Hematopoietic multipotent progenitor cell treated with erythropoietin and hydrocortisone succinate and interleukin-3 and kit ligand, for 17 days (in vitro differentiated cells): Measurements from ENCODE around the gene IRF5.

Source experiments
- DNase-seq: peaks from one replicate; pipeline ENCODE4 v3.0.0-alpha.2; 2015; ENCODE audit warnings: low spot score

The IRF5 gene

DNA sequence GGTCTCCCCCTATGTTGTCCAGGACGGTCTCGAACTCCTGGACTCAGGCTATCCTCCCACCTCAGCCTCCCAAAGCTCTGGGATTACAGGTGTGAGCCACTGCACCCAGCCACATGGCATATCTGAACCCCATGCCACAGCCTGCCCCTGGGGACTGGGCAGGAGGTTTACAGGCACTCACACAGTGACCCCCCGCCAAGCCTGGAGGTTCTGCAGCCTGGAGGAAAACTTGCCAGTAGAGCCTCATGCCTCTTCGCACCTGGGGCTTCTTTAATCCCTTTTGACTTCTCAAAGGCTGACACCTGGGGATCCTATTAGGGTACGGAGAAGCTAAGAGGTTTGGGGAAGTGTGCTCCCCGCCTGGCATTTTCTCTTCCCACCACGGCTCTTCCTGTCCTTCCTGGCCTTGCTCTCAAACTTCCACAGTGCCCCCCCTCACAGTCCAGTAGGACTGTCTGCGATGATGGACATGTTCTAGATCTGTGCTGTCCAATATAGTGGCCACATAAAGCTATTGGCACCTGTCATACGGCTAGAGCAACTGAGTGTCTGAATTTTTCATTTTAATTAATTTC, 15.8 kb upstream of the IRF5 start:
- DNase-seq, result no peak

DNA sequence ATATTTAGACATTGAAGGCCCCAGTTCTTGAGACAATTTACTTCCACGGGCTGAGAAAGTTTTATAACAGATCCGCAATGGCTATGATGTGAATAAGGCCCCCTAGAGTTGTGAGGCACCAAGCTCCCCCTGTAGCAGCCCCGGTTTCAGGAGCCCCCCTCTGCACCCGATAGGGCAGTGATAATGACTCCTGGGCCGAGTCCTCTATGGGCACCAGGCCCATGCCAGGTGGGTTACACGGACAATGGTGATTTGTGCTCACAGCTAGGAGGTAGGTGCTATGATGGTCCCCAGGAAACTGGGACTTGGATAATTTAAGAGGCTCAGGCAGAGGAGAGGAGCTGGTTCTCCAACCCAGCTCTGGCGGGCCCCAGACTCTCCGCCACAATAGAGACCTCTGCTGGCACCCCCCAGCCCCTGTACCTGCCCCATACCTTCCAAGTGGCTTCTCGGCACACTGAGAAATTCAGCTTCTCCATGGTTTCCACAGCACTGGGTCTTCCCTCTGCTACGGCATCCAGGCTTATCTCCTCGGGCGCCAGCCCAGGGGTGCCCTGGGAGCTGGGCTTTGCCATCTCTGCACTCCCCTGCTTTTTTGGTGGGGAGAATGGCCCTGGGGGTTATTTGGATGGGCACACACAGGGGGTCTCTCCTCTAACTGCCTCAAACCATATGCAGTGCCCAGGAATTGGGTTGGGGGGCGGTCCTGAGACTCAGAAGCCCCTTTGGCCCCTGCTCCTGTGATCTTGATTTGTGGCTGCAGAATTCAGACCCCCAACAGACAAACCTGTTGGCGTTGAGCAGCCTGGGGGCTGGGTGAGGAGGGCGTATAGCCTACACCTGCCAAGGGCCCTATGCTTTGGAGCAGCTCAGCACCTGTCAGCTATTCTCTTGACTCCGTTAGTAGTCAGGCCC, 15.0 kb upstream of the IRF5 start:
- DNase-seq, result no peak

DNA sequence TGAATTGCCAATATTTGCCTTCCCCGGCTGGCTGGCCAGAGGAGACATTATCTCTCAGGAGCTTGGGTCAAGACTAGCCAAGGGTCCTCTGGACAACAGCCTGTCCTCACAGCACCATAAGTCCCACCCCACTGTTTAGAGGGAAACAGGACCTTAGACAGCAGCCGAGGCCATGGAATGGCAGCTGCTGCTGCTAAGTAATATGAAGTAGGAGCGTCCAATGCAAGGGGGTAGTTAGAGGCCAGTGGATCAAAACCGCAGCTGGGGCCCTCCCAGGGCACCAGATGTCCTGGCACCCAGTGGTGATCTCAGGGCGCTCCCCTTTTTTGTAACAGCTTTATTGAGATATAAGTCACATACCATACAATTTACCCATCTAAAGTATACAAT, 14.3 kb upstream of the IRF5 start:
- no peak for DNase-seq

DNA sequence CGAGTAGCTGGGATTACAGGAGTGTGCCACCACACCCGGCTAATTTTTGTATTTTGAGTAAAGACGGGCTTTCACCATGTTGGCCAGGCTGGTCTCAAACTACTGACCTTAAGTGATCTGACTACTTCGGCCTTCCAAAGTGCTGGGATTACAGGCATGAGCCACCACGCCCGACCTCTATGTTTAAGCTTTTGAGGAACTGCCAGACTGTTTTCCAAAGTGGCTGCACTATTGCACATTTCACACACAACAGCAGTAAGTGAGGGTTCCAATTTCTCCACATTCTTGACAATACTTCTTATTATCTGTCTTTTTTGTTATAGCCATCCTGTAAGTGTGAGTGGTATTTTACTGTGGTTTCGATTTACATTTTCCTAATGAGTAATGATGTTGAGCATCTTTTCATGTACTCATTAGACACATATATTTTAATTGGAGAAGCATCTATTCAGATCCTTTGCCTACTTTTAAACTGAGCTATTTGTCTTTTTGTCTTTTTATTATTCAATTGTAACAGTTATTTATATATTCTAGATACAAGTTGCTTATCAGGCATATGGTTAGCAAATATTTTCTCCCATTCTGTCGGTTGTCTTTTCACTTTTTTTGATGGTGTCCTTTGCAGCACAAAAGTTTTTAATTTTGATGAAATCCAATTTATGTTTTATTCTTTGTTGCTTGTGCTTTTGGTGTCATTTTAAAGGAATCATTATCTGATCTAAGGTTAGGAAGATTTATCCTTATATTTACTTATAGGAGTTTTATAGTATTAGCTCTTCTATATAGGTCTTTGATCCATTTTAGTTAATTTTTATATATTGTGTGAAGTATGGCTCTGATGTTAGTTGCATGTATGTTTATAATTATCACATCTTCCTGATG, 12.8 kb upstream of the IRF5 start:
- DNase-seq, result no peak

DNA sequence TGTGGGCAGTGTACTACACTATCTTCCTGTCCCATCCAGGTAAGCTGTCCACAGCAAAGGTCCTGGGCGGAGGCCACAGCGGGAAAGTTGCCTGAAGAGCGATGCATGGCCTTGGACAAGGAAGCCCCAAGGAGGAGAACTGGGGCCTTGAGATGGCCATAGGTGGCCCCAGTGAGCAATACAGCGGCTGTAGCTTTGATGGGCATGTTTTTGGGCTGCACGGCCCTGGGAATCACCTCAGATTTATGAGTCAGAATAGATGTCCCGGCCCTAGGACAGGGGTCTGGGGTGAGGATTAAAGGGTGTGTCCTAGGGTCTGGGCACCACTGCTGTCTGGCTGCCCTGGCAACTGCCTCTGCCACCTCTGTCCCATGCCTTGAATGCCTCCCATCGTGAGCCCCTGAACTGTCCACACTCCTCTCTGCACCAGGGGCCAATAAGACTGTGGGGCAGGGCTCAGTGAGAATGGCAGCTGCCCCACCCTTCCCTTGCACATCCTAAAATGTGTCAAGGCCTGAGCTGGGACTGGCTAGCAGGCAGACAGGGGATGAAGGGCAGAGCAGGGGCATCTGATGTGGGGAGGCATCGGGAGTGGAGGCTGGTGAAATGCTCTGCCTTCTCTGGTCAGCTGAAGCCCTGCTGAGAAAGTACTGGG, 9.4 kb upstream of the IRF5 start:
- no peak for DNase-seq

DNA sequence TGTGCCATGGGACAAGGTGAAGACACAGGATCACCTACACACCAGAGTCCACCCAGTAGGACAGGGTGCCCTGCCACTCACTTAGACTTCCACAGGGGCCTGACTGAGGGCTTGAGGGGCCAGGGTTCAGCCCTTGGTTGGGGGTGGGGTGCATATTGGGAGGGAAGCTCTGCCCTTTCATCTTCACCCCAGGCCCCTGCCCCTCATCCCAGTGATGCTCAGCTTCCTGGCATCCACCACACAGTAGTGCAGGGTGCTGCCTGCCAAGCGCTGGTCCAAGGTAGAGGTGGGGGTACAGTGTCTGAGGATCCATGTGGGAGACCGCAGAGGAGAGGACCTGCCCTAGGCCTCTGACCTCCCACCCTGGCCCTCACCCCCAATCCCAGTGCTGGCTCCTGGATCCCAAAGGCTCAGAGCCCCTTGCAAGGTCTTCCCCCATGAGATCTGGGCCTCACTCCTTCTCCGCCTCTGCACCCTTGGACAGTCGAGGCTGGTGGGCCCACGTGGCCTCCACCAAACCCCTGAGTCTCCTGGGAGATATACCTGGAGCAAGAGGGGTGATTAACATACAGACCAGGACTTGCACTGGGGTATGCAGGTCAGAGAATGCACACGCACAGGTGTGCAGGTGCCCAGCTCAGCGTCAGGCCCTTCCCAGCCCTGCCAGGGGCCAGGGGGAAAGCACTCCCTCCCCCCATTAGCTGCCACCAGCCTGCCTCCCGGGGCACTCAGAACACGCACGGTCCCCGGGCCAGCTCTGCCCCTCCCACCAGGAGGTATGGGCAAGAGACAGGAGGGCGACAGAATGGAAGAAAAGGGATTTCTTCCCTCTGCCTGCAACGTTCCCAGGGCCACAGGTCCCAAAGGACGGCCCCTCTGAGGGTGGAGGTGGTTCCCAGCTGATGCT, 8.6 kb upstream of the IRF5 start:
- DNase-seq, result no peak

DNA sequence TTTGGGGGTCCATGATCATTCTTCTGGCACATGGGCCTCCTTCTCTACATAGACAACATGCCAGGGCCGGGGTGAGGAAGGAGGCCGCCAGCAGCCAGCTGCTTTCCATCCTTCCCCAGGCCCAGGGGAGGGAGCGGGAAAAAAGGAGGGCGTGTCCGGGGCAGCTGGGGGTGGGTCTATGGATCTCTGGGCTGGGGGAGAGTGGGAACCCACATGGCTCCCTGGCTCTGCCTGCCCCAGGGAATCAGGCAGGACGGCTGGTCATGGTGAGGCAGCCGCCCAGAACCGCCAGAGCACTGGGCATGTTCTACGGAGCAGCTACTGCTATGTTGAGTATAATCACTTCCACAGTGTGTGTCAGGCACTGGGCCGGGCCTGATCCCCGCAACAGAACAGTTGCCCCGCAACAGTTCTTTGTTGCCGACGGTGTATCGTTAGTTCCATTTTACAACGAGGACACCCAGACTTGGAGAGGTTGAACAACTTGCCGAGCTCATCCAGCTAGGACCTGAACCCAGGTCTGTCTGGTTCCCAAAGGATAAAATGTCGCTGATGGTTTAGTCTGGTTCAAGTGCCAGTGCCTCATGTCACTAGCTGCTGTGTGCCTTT, 6.4 kb upstream of the IRF5 start:
- no peak for DNase-seq

DNA sequence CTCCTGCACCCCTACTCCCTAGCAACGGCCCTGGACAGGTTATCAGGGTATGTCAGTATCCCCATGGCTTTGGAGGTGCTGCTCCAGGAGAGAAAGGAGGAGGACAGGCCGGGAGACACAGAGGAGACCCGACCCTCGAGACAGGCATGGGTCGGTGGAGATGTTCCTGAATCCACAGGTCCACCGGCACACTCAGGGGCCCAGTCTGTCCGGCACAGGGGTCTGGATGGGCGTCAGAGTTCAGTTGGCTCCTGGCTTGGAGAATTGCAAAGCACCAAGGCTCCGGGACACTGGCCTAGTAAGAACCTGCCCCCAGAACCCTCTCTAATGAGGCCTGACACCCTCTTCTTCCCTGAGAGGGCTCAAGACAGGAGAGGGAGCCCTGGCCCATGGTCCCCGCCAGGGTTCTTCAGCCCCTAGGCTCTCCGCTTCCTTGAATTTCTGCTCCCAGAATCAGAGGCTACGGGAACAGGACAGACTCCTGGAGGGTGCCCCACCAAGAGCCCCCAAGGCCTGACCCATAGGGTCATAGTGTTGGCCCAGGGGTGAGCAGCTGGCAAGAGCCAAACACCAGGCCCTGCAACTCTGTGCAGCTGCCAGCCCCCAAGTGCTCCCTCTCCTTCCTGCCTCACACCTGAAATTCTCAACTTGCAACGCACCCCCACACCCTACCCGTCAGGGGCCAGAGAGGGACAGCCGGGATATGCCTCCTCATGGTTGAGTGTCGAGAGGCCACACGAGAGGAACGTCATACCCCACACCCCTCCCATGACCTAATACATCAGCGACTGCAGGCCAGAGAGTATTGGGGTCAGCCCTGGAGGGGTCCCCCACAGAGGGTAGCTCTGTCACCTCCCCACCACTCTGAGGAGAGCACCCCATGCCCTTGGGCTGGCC, 5.5 kb upstream of the IRF5 start:
- DNase-seq, result no peak

DNA sequence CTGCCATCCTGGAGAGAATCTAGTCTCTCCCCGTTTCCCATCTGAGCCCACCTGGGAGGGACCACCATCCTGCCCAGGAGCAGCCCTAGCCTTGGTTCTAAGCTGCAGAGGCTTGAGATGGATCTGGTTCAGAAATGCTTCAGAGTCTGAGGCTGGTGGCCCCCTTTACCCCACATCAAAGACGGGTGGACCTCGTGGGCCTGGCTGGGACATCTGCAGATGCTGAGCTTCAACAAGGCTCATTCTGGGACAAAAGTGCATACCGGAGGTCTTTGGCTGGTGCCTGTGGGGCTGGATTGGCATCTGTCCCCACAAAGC, 4.9 kb upstream of the IRF5 start:
- DNase-seq, result no peak

DNA sequence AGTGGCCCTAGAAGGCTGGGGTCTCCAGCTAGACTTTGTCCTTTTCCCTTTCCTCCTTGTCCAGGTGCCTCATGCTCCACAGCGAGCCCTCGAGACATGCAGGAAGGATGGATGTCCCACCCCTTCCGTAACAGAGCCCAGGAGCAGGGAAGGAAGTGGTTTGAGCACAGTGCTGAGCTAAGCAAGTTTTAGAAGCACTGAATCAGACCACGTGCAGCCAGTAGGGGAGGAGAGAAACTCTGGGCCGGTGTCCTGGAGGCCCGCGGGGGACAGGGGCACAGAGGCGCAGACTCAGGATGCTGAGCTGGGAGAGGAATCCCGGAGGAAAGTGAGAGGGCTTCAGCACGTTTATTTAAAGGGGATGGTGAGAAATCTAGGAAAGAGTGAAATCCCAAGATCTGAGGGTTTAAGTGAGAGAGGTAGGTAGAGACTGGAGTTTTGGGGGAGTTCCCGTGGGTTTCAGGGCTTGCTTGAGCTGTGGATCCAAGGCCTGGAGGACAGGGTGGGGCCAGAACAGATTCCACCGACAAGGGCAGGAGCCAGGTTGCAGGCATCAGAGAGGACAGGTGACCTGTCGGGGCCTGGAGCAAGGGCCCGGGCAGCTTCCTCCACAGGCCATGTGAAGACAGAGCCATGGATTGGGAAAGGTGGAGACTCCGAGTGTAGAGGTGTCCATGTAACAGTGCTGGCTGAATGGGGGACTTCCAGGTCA, 4.4 kb upstream of the IRF5 start:
- DNase-seq, result no peak

DNA sequence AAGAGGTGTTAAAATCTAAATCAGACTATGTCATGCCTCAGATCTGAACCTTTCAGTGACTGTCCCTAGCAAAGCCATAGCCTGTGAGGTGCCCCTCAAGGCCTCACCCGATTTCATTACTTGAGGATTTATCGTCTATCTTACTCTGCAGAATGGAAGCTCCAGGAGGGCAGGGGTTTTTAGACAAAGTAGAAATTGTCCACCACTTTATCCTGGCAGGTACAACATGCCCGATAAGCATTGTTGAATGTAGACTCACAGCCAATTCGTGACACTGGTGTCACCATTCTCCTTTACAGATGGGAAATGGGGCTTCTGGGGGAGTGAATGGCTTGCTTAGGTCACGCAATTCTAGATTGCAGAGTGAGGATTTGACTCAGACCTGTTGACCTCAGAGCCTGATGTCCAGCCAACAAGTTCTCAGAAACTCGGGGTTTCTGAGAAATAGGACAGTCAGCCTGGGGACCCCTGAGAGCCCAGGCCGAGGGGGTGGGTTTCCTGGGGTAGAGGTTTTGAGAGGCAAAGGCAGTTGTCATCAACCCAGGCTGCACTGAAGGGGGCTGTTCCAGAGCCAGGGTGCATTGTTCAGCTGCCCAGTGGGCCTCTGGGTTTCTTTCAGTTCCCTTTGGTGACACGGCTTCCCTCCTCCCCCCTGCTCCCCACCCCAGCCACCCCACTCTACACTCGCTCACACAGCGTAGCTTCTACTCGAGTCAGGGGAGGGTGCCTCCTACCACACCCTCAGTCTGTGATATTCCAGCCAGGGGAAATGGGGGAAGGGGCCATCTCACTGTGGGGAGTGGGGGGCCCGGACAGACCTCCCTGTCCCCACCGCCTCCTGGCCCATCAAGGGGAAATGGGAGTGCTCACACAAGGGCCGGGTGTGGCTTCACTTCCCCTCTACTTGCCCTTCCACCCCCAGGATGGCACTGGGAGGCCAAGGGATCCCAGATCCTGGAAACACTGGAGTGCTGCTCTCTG, 3.1 kb upstream of the IRF5 start:
- DNase-seq, result no peak

DNA sequence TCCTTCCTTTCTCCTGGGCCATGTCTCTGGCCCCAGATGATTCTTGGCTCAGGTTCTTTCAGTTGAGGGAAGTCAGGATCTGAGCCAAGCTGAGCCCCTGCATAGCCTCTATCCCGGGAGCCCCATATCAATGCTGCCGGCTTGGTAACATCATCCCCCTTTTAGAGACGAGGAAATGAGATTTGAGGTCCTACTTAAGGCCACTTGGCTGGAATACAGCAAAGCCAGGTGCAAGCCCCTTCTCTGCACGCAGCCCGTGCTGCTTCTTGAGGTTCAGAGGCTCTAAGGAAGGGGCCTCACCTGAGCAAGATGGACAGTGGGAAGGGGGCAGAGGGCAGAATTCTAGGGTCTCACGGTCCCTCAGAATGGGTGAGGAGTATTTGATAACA, 2.4 kb upstream of the IRF5 start:
- no peak for DNase-seq

DNA sequence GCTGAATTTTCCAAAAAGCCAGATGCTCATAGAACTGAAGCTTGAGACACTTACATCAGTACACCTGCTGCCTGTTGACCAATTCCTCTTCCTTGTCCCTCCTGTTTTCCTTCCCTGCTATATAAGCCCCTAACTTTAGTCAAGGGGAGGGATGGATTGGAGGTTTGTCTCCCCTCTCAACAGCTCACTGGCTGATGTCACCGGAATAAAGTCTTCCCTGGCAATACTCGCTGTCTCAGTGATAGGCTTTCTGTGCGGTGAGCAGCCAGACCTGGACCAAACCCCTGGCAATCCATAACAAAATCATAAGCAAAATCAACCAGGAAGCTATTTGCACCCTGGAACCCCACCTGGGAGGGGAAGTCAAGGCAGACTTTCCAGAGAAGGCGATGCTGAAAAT, 929 bp upstream of the IRF5 start:
- no peak for DNase-seq

DNA sequence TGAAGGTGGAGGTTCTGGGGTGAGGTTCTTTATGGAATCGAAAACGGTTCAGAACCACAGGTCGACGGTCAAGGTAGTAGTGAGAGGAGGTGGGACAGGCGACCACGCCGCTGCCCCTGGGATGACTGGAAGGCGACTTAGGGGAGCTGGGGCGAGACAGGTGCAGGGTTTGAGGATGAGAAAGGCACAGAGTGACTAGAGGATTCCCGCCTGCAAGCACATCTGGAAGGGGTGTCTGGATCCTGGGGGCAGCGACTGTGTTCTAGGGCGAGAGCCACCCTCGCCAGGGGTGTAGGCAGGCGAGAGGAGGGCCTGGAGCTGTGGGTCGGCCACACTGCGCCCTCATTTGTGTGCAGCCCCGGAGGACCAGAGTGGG, 468 bp upstream of the IRF5 start:
- no peak for DNase-seq

DNA sequence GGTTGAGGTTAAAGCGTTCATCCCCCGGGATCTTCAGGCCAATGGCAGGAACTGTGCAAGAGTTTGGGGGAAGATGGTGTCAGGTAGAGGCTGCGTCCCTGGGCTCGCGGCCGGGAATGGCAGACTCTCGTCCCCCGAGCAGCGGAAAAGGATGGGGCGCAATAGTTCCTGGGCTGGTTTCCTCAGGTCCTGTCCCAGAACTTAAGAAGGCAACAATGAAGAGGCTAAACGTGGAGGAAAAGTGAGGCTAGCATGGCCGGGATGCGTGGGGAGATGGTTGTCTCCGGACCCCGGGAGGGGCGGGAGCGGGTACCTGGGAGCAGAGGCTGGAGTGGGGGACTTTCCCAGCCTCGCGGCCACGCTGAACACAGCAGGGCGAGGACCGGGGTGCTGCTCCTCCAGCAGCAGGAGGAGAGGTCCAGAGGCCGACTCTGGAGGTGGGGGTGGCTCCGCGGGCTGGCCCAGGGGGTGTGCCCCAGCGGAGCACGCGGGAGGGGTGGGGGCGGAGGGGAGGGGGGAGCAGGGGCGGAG, 882 bp downstream of the IRF5 start:
- DNase-seq, result no peak

DNA sequence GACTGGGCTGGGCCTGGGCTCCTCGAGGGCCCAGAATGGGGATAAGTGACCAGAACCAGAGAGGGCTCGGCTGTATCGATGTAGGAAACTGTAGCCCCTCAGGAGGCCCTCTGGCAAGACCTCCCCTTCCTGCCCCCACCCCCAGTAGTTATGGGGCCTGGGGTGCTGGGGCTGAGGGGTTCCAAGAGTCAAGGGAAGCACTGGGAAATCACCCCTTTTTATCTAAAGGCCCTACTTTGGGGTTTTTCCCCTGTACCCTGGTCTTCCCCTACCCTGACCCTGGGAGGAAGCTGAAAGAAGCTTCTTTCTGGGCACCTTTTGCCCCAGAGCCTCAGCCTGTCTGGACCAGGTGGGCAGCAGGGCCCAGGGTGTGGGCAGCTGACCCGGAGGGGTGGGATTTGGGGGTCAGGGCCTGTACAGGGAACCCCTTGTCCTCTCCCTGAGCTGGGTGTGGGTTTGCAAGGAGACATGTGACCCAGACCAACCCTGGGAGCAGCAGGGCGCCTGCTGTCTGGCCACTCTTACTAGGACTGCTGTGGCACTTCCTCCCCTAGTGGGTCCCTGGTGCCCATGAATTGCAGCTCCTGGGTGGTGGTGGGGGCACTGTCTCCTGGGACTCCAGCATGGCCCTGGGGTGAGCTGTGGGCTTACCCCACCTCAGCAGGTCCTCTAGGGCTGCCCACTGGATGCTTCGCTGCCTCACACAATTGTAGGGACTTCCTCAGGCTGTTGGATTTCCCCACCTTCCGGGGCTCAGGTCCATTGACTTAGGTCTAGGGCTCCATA, 1.5 kb downstream of the IRF5 start:
- DNase-seq, result no peak

DNA sequence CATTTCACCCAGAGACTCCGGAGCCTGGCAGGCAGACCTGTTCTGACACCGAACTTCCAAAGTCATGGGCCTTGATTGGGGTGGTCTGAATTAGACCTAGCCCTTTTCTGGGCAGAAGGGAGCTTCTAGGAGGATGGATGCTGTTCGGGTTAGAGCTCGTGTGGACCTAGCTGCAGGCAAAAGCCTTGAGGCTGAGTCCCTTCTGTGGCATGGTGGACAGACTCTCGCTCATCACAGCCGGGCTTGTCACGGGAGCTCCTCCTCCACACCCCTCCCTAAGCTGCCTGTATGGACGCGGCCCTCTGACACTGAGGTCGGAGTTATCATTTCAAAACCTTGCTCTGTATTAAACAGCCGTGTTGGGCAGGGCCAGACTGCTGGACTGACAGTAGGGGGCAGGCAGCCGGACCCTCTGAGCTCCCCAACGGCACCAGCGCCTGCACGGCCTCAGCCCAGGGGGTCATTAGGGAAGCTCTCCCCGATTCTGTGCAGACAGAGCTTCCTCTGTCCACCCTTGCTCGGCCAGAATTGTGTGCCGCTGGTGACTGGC, 2.2 kb downstream of the IRF5 start:
- DNase-seq, result no peak
